ENCODE measurements around the gene SGMS1.
A peak's percentile ranks its signal among the peaks of the same experiment; 100 is the strongest.

DNA sequence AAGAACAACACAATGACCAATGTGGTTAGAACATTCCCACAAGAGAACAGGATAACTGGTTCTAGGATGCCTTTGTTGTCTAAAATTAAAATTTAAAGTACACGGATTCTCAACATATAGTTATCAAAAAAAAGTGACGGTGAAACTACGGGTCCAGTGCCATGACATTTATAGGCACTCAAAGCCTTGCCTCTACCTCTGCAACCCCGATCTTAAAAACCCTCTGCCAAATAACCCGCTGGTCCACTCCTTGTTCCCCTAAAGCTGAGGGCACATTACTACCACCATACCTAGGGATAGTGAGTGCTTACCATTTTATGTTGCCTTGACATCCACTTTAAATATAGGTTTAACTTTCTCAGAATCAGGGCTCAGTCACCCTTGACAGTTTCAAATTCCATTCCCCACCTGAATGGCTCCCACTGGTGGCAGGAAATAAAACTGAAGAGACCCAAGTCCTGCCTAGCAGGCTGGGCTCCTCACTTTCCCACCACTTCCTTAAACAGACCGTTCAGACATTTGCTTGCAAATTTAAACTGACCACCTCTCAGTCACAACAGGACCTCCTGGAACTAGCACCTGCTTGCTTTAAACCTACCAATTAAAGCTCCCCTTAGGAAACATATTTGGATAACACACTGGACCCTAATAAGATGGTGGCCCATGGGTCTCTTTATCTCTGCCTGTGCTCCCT lies 202.6 kb downstream of the SGMS1 start:
- TF ChIP-seq EZH2phosphoT487 (IDR thresholded peaks at IDR 0.05; ENCODE audit: unreplicated experiment) (no peak), CREB1 (CRISPR knock-in tag; IDR thresholded peaks at IDR 0.05; ENCODE audit: low read depth) (no peak), POLR2AphosphoS5 (IDR thresholded peaks at IDR 0.05; ENCODE audit: low read depth) (no peak), STAT1 (IDR thresholded peaks at IDR 0.05; ENCODE audit: unreplicated experiment) (no peak), EZH2 (IDR thresholded peaks at IDR 0.05; ENCODE audit: low read depth, unreplicated experiment) (no peak), ZNF114 (CRISPR knock-in tag; IDR thresholded peaks at IDR 0.05) (no peak)
- TF ChIP-seq, protein P1, sequence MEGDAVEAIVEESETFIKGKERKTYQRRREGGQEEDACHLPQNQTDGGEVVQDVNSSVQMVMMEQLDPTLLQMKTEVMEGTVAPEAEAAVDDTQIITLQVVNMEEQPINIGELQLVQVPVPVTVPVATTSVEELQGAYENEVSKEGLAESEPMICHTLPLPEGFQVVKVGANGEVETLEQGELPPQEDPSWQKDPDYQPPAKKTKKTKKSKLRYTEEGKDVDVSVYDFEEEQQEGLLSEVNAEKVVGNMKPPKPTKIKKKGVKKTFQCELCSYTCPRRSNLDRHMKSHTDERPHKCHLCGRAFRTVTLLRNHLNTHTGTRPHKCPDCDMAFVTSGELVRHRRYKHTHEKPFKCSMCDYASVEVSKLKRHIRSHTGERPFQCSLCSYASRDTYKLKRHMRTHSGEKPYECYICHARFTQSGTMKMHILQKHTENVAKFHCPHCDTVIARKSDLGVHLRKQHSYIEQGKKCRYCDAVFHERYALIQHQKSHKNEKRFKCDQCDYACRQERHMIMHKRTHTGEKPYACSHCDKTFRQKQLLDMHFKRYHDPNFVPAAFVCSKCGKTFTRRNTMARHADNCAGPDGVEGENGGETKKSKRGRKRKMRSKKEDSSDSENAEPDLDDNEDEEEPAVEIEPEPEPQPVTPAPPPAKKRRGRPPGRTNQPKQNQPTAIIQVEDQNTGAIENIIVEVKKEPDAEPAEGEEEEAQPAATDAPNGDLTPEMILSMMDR (conservative IDR thresholded peaks at IDR 0.05; ENCODE audit: low read depth in 2 of 2) = peak; percentile 81 to 86
- TF ChIP-seq, protein P2, sequence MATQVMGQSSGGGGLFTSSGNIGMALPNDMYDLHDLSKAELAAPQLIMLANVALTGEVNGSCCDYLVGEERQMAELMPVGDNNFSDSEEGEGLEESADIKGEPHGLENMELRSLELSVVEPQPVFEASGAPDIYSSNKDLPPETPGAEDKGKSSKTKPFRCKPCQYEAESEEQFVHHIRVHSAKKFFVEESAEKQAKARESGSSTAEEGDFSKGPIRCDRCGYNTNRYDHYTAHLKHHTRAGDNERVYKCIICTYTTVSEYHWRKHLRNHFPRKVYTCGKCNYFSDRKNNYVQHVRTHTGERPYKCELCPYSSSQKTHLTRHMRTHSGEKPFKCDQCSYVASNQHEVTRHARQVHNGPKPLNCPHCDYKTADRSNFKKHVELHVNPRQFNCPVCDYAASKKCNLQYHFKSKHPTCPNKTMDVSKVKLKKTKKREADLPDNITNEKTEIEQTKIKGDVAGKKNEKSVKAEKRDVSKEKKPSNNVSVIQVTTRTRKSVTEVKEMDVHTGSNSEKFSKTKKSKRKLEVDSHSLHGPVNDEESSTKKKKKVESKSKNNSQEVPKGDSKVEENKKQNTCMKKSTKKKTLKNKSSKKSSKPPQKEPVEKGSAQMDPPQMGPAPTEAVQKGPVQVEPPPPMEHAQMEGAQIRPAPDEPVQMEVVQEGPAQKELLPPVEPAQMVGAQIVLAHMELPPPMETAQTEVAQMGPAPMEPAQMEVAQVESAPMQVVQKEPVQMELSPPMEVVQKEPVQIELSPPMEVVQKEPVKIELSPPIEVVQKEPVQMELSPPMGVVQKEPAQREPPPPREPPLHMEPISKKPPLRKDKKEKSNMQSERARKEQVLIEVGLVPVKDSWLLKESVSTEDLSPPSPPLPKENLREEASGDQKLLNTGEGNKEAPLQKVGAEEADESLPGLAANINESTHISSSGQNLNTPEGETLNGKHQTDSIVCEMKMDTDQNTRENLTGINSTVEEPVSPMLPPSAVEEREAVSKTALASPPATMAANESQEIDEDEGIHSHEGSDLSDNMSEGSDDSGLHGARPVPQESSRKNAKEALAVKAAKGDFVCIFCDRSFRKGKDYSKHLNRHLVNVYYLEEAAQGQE (IDR thresholded peaks at IDR 0.05; ENCODE audit: unreplicated experiment) = no peak
